ENCODE measurements around the gene MGAT4A.
"Not testable (repeated sequence)": the region's sequence is repeated elsewhere in the genome, so short reads cannot be mapped to it uniquely, and the experiment has no call there.

The MGAT4A gene

GRCh38 chr2:98730053-98730706, 752 bp downstream of the MGAT4A start:
- DNase-seq (ENCODE audit: low read depth), result no peak

GRCh38 chr2:98729652-98730051, 1.3 kb downstream of the MGAT4A start:
- no peak for DNase-seq (ENCODE audit: low read depth)

GRCh38 chr2:98728088-98728718, 2.7 kb downstream of the MGAT4A start:
- DNase-seq (ENCODE audit: low read depth), result not testable (repeated sequence)

GRCh38 chr2:98727369-98728087, 3.4 kb downstream of the MGAT4A start:
- DNase-seq (ENCODE audit: low read depth), result no peak

- DNase-seq (ENCODE audit: low read depth), result no peak
Observed at GRCh38 chr2:98726735-98727368, 4.1 kb downstream of the MGAT4A start.

GRCh38 chr2:98726205-98726604, 4.7 kb downstream of the MGAT4A start:
- no peak for DNase-seq (ENCODE audit: low read depth)

- no peak for DNase-seq (ENCODE audit: low read depth)
Observed at GRCh38 chr2:98720286-98720685, 10.6 kb downstream of the MGAT4A start.

- DNase-seq (ENCODE audit: low read depth), result no peak
Observed at GRCh38 chr2:98717621-98718020, 13.3 kb downstream of the MGAT4A start.

GRCh38 chr2:98716786-98717185, 14.1 kb downstream of the MGAT4A start:
- no peak for DNase-seq (ENCODE audit: low read depth)

- DNase-seq (ENCODE audit: low read depth), result no peak
Observed at GRCh38 chr2:98715812-98716451, 15.0 kb downstream of the MGAT4A start.

GRCh38 chr2:98713332-98714015, 17.5 kb downstream of the MGAT4A start:
- no peak for DNase-seq (ENCODE audit: low read depth)

- no peak for DNase-seq (ENCODE audit: low read depth)
Observed at GRCh38 chr2:98712145-98712544, 18.8 kb downstream of the MGAT4A start.

GRCh38 chr2:98711506-98711905, 19.4 kb downstream of the MGAT4A start:
- no peak for DNase-seq (ENCODE audit: low read depth)

GRCh38 chr2:98710734-98711133, 20.2 kb downstream of the MGAT4A start:
- no peak for DNase-seq (ENCODE audit: low read depth)

GRCh38 chr2:98709535-98709934, 21.4 kb downstream of the MGAT4A start:
- peak; percentile 25 for DNase-seq (ENCODE audit: low read depth)

GRCh38 chr2:98708396-98709186, 22.3 kb downstream of the MGAT4A start:
- no peak for DNase-seq (ENCODE audit: low read depth)

- no peak for DNase-seq (ENCODE audit: low read depth)
Observed at GRCh38 chr2:98706591-98706990, 24.3 kb downstream of the MGAT4A start.

GRCh38 chr2:98705333-98705617, 25.7 kb downstream of the MGAT4A start:
- DNase-seq (ENCODE audit: low read depth), result no peak

- DNase-seq (ENCODE audit: low read depth), result no peak
Observed at GRCh38 chr2:98704499-98705332, 26.2 kb downstream of the MGAT4A start.

GRCh38 chr2:98703738-98704137, 27.2 kb downstream of the MGAT4A start:
- DNase-seq (ENCODE audit: low read depth), result no peak

Measured in fibroblast of gingiva (primary cell).